Endothelial cell of umbilical vein (primary cell): ENCODE measurements around the gene ACOX3. TPM values are rescaled to one million over a fixed set of nuclear protein-coding genes. Genes with fewer than 3 reads are reported as not detected.

ENCODE experiments used
- BruUV-seq: library from RNA; stranded (reverse); fragments of 400-500 nt; replicated peaks from 2 replicates; lab custom pipeline; 2021; lab: Mats Ljungman, UMichigan
- CTCF ChIA-PET: fragments of 300-600, 350-600 bp; sonication (Branson Sonifier 250); formaldehyde crosslinking; loops from one replicate; lab custom pipeline; 2021; ENCODE audit warnings: antibody characterized with exemption, inconsistent platforms; lab: Charles Lee
- POLR2A ChIA-PET: fragments of 300-600, 350-600 bp; sonication (Branson Sonifier 250); formaldehyde crosslinking; loops from one replicate; lab custom pipeline; 2021; ENCODE audit warnings: antibody characterized with exemption, inconsistent platforms; lab: Charles Lee
- DNase-seq: peaks from one replicate; pipeline ENCODE4 v3.0.0-alpha.2; 2011; ENCODE audit warnings: low read depth, low spot score
- FAIRE-seq: peaks from 2 replicates; lab custom pipeline; 2011; peaks lifted over from hg19 to GRCh38; lab: Jason Lieb, UNC
- H2AFZ ChIP-seq: 2 replicates; pipeline ENCODE4 v1.6.0; 2012; ENCODE audit warnings: low read depth, low read length, control low read depth, inconsistent platforms
- H3K27ac ChIP-seq: 2 replicates; pipeline ENCODE4 v1.5.1; 2011; ENCODE audit warnings: low read depth, mild to moderate bottlenecking, control low read depth, low read length, moderate library complexity; ENCODE audit not compliant: insufficient read depth
- H3K27me3 ChIP-seq, 2 experiments: 2 replicates each; pipeline versions ENCODE4 v1.6.0 to v1.6.1; 2011; ENCODE audit warnings: low read length in 2 of 2, mixed read lengths in 1 of 2; ENCODE audit not compliant: control insufficient read depth in 2 of 2, insufficient read depth in 2 of 2
- H3K36me3 ChIP-seq, 2 experiments: 2 replicates in 1 of 2; 3 replicates in 1 of 2; pipeline ENCODE4 v1.5.1; 2011; ENCODE audit warnings: low read length in 2 of 2, mild to moderate bottlenecking in 1 of 2, moderate library complexity in 1 of 2; ENCODE audit not compliant: control insufficient read depth in 2 of 2, insufficient read depth in 2 of 2; ENCODE audit errors: extremely low read depth in 1 of 2
- H3K4me1 ChIP-seq: 3 replicates; pipeline ENCODE4 v1.5.1; 2011; ENCODE audit warnings: mild to moderate bottlenecking, low read length; ENCODE audit not compliant: control insufficient read depth, insufficient read depth; ENCODE audit errors: extremely low read depth
- H3K4me2 ChIP-seq: 2 replicates; pipeline ENCODE4 v1.6.1; 2011; ENCODE audit warnings: low read length, control low read depth, mixed read lengths; ENCODE audit not compliant: insufficient read depth
- H3K4me3 ChIP-seq, 3 experiments: fragments of 200-600 bp in 1 of 3; sonication (generic), shearing (Covaris generic) in 1 of 3; replicated peaks in 1 of 3; 2 replicates each; pipeline ENCODE4 v1.5.1; 2011 to 2016; ENCODE audit warnings: control low read depth in 3 of 3, low read length in 3 of 3, mild to moderate bottlenecking in 2 of 3, inconsistent platforms in 1 of 3, low read depth in 1 of 3, moderate library complexity in 1 of 3; ENCODE audit not compliant: insufficient read depth in 1 of 3
- H3K79me2 ChIP-seq: 2 replicates; pipeline ENCODE4 v1.6.0; 2012; ENCODE audit warnings: low read length, inconsistent platforms; ENCODE audit not compliant: control insufficient read depth, insufficient read depth
- H3K9ac ChIP-seq: replicated peaks from 2 replicates; pipeline ENCODE3; 2011; ENCODE audit warnings: low read length, control low read depth; ENCODE audit not compliant: insufficient read depth; ENCODE audit errors: extremely low read depth
- H3K9me1 ChIP-seq: replicated peaks from 3 replicates; pipeline ENCODE4 v1.6.0; 2011; ENCODE audit warnings: mild to moderate bottlenecking, low read length; ENCODE audit not compliant: control insufficient read depth, insufficient read depth; ENCODE audit errors: extremely low read depth
- H3K9me3 ChIP-seq: replicated peaks from 2 replicates; pipeline ENCODE4 v1.5.1; 2012; ENCODE audit warnings: low read length, inconsistent platforms; ENCODE audit not compliant: control insufficient read depth, insufficient read depth
- H4K20me1 ChIP-seq: replicated peaks from 2 replicates; pipeline ENCODE3; 2011; ENCODE audit warnings: mild to moderate bottlenecking, low read length; ENCODE audit not compliant: control insufficient read depth, insufficient read depth; ENCODE audit errors: extremely low read depth
- CTCF ChIP-seq, 2 donors: IDR thresholded peaks; 1 replicate in 1 of 2; 2 replicates in 1 of 2; pipeline ENCODE4 v1.5.1; 2011; ENCODE audit warnings: low read length in 2 of 2, mild to moderate bottlenecking in 2 of 2, moderate library complexity in 2 of 2, control low read depth in 1 of 2, inconsistent platforms in 1 of 2, low read depth in 1 of 2; ENCODE audit not compliant: insufficient read depth in 1 of 2; ENCODE audit errors: extremely low read depth in 1 of 2
- EZH2 ChIP-seq: IDR thresholded peaks from 2 replicates; pipeline ENCODE4 v1.6.1; 2012; ENCODE audit warnings: borderline replicate concordance, low read depth, mild to moderate bottlenecking, moderate library complexity, low read length, inconsistent platforms; ENCODE audit not compliant: severe bottlenecking
- FOS ChIP-seq: IDR thresholded peaks from 2 replicates; pipeline ENCODE4 v1.6.1; 2011; ENCODE audit warnings: mild to moderate bottlenecking, low read length, moderate library complexity, borderline replicate concordance; ENCODE audit not compliant: insufficient read depth
- GATA2 ChIP-seq: IDR thresholded peaks from 2 replicates; pipeline ENCODE4 v1.7.0; 2011; ENCODE audit warnings: low read depth, mild to moderate bottlenecking, moderate library complexity, mixed read lengths, low read length; ENCODE audit not compliant: insufficient read length, insufficient read depth
- JUN ChIP-seq: IDR thresholded peaks from 2 replicates; pipeline ENCODE4 v1.6.1; 2011; ENCODE audit warnings: borderline replicate concordance, low read depth; ENCODE audit not compliant: insufficient read length, insufficient read depth
- MAX ChIP-seq: IDR thresholded peaks from 2 replicates; pipeline ENCODE4 v1.6.1; 2011; ENCODE audit not compliant: insufficient read depth, insufficient read length
- MYC ChIP-seq: IDR thresholded peaks from one replicate; pipeline ENCODE4 v1.6.1; 2011; ENCODE audit warnings: mild to moderate bottlenecking, low read depth, low read length
- POLR2A ChIP-seq: IDR thresholded peaks from 2 replicates; pipeline ENCODE4 v1.6.1; 2012; ENCODE audit warnings: low read depth, mild to moderate bottlenecking, control low read depth, low read length
- POLR2AphosphoS5 ChIP-seq: IDR thresholded peaks from 2 replicates; pipeline ENCODE4 v1.6.1; 2012; ENCODE audit warnings: low read depth, mild to moderate bottlenecking, control low read depth, low read length, moderate library complexity; ENCODE audit not compliant: insufficient read depth
- dilution Hi-C: fragments of 300-500 bp; cut with MboI; formaldehyde crosslinking; loops from one replicate; pipeline ENCODE4 v1.15.0; 2019; ENCODE audit warnings: low sequenced_read_pairs; ENCODE audit not compliant: extremely low pct_ligation_motif_present
- intact Hi-C: fragments of 100-400 bp; cut with micrococcal nuclease; formaldehyde crosslinking; loops from one replicate; pipeline ENCODE4 v1.10.0; 2022
- polyA plus RNA-seq, 4 experiments: library from polyadenylated mRNA; depleted of rRNA in 3 of 4; stranded (reverse) in 3 of 4; unstranded in 1 of 4; fragments of >200 nt; gene quantifications; 2 replicates each; pipeline versions ENCODE4 v1.2.1 to v1.2.3, GENCODE V29; 2011 to 2012; ENCODE audit warnings: missing spikeins in 1 of 4
- total RNA-seq: library from RNA; stranded (reverse); gene quantifications from 2 replicates; pipeline ENCODE4 v1.2.3, GENCODE V29; 2021

ACOX3 gene
- total and polyA plus RNA-seq, 2 donors (not counting 3 experiments of a cell fraction or from before 2014, with no cell fraction given): 13.0 to 26.3 TPM

GRCh38 chr4:8332891-8333331, 107.6 kb downstream of the ACOX3 start:
- H3K27me3 ChIP-seq: peaks cover 0 to 3% of the 10 kb centered on the region in 2 experiments
- BruUV-seq: no TSS peak
- H3K9ac ChIP-seq: no peak overlapping the region
- H3K4me1 ChIP-seq: no peaks in the 10 kb centered on the region
- no peaks in the 10 kb centered on the region for H3K79me2 ChIP-seq
- no peaks in the 10 kb centered on the region for H3K36me3 ChIP-seq
- CTCF ChIA-PET: interaction anchor here (1.9 kb wide), 1 partner anchor 66 kb away, joined by 4 read pairs; no protein-coding TSS in a partner anchor
- dilution Hi-C loops: no loop called here
- no peak for FAIRE-seq
- intact Hi-C loops: no loop called here
- DNase-seq: no peak
- H2AFZ ChIP-seq: no peak overlapping the region
- TF ChIP-seq CTCF (IDR thresholded peaks at IDR 0.05; ENCODE audit: extremely low read depth in 1 of 2, insufficient read depth in 1 of 2, low read depth in 1 of 2, low read length in 2 of 2) (no peak), POLR2AphosphoS5 (no peak), MYC (no peak), EZH2 (no peak), JUN (no peak), MAX (no peak), POLR2A (no peak), FOS (no peak), GATA2 (no peak)
- POLR2A ChIA-PET: no interaction called here
- no peaks in the 10 kb centered on the region for H3K9me1 ChIP-seq
- no peaks in the 10 kb centered on the region for H3K9me3 ChIP-seq
- H4K20me1 ChIP-seq: no peaks in the 10 kb centered on the region
- no peak overlapping the region for H3K4me2 ChIP-seq
- no peak overlapping the region for H3K4me3 ChIP-seq
- H3K27ac ChIP-seq: no peak overlapping the region
